ENCODE data around the gene EEFSEC.

Gene EEFSEC

DNA sequence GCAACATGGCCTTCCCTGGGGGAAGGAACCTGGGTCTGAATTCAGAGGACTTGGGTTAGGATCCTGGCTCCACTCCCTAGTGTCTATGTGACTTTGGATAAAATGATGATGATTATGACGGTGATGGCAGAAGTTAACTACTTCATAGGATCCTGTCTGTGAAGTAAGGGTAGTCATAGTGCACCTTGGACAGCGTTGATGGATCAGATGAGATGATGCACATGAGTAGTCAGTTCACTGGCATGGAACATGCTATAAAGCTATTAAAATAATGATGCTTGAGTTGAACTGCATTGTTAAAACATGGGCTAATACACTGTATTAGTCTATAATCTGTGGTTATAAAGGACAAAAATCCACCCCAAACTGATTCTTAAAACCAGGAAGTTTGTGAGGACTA, 62.0 kb downstream of the EEFSEC start:
- POLR2A ChIA-PET, result no interaction called here
- CTCF ChIA-PET, result no interaction called here
- TF ChIP-seq NFRKB (IDR thresholded peaks at IDR 0.05) (no peak), L3MBTL2 (conservative IDR thresholded peaks at IDR 0.05) (no peak), SP1 (IDR thresholded peaks at IDR 0.05) (no peak), TARDBP (IDR thresholded peaks at IDR 0.05) (no peak), ZNF384 (IDR thresholded peaks at IDR 0.05) (no peak), CTBP1 (IDR thresholded peaks at IDR 0.05; ENCODE audit: borderline replicate concordance) (no peak), PKNOX1 (IDR thresholded peaks at IDR 0.05) (no peak), LEF1 (IDR thresholded peaks at IDR 0.05; ENCODE audit: borderline replicate concordance) (no peak), ARNT (IDR thresholded peaks at IDR 0.05) (no peak), FOXK2 (IDR thresholded peaks at IDR 0.05) (no peak), FOXM1 (IDR thresholded peaks at IDR 0.05; ENCODE audit: borderline replicate concordance) (no peak), BHLHE40 (IDR thresholded peaks at IDR 0.05; ENCODE audit: borderline replicate concordance) (no peak), FOXA1 (IDR thresholded peaks at IDR 0.05) (no peak), HDGF (IDR thresholded peaks at IDR 0.05; ENCODE audit: borderline replicate concordance) (no peak), ELF4 (IDR thresholded peaks at IDR 0.05) (no peak)
- DNase-seq (ENCODE audit: extremely low spot score), result no peak

DNA sequence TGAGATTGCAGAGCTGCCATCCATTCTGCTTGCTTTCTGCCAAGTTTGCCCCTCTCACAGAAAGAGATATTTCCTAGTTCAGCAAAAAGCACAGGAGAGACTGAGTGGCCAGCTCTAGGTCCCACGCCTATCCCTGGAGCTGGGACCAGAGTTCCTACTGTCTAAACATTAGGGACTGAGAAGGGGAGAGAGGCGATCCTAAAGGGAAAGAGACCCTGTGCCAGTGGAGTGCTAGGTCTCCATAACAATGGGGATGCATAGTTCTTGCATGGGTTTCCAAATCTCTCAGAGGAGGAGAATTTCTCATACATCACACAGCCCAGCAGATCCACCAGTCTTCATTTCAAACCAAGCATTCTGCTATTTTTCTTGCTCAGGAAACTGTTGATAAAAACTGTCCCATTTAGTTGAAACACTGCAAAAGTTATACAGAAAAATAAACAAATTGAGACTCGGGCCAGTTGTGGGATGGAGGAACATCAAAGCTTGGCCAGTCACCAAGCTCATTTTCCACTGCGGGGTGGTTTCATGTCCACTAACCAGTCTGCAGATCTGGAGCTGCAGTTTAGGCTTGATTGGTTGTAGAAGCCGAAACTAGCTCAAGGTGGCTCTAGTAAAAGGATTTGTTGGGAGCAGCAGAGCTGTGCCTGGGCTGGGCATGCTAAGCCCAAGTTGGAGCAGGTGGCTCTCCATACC, 62.7 kb downstream of the EEFSEC start:
- POLR2A ChIA-PET, result no interaction called here
- DNase-seq (ENCODE audit: extremely low spot score), result no peak
- CTCF ChIA-PET, result interaction anchor here (0.6 kb wide), 1 partner anchor 668 kb away, joined by 3 read pairs; no protein-coding TSS in a partner anchor
- TF ChIP-seq CTBP1 (IDR thresholded peaks at IDR 0.05; ENCODE audit: borderline replicate concordance) (no peak), NFRKB (IDR thresholded peaks at IDR 0.05) (no peak), FOXK2 (IDR thresholded peaks at IDR 0.05) (no peak), FOXA1 (IDR thresholded peaks at IDR 0.05) (no peak), FOXM1 (IDR thresholded peaks at IDR 0.05; ENCODE audit: borderline replicate concordance) (no peak), TARDBP (IDR thresholded peaks at IDR 0.05) (no peak), SP1 (IDR thresholded peaks at IDR 0.05) (no peak), HDGF (IDR thresholded peaks at IDR 0.05; ENCODE audit: borderline replicate concordance) (no peak), L3MBTL2 (conservative IDR thresholded peaks at IDR 0.05) (no peak), PKNOX1 (IDR thresholded peaks at IDR 0.05) (no peak)

DNA sequence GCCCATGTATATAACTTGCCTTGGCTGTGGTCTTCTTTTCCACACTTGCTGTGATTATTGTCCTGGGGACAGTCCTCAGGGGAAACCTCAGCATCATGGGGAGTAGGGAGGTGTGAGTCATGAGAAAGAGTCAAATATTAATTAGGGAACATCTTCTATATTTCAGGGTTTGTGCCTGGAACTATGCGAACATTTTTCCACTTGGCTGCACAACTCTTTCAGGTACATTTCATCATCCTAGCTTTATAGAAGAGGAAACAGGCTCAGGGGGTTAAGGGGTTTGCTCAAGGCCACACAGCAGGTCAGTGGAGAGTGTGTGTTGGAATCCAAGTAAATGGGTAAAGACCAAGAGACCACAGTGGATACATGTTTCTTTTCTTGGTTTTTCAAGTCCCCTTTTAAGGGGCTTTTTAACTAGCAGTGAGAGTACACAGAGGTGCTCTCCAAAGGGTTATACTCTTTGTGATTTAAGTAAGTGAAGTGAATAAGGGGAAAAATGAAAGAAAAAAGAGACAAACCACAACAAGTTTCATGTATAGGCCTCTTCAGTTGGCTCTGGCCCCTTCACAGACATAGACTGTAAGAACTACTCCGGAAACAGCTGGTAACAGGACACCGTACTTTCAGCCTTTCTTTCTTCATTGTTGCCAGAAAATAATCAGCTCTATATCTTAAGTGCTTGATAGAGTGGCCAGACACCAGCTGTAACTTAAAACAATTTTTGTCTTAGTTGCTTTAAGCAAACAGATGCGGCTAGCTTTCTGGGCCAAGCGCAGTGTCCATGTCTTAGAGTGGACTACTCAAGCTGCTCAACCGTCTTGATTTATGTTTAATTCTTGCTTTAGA, 64.6 kb downstream of the EEFSEC start:
- POLR2A ChIA-PET, result no interaction called here

DNA sequence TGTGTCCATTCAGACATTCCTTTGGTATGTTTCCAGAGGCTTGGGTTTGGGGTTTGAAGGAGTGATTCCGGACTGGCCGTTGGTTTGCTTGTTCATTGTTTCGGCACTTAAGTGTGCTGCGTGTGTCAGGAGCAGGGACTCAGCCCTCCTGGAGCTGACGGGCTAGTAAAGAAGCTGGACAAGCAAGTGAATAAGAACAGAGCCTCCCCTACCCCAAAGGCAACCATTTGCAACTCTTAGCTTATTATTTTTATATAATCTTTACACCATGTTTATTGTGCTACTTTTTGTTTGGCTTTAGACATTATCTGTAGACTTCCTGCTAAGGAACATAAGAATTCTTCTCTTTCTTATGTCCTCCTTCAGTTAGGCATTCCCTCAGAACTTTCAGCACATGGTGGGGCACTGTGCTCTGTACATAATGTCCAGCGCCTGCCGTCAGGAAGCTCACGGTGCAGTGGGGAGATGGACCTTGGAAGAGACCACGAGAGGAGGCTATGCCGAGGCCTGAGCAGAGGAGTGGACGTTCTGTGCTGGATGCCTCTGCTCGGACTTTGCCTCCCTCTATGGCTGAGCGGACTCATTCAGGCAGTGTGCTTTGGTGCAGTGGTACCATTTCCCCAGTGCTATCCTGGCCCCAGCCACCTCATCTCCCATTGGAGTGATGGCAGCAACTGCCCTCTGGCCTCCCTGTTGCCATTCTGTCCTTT, 65.4 kb downstream of the EEFSEC start:
- ChIA-PET CTCF (interaction anchor here (1.1 to 2.3 kb wide), 2 partner anchors 7 to 103 kb away, joined by 3 to 6 read pairs; no protein-coding TSS in a partner anchor), POLR2A (no interaction called here)
- no peak for TF ChIP-seq ZNF384 (IDR thresholded peaks at IDR 0.05)
- no peak for TF ChIP-seq FOXM1 (IDR thresholded peaks at IDR 0.05; ENCODE audit: borderline replicate concordance)
- TF ChIP-seq SUZ12 (IDR thresholded peaks at IDR 0.05), result no peak
- no peak for TF ChIP-seq L3MBTL2 (conservative IDR thresholded peaks at IDR 0.05)
- no peak for TF ChIP-seq TARDBP (IDR thresholded peaks at IDR 0.05)
- TF ChIP-seq FOXA1 (IDR thresholded peaks at IDR 0.05), result no peak
- no peak for TF ChIP-seq LEF1 (IDR thresholded peaks at IDR 0.05; ENCODE audit: borderline replicate concordance)
- TF ChIP-seq ELF4 (IDR thresholded peaks at IDR 0.05), result no peak
- no peak for TF ChIP-seq PKNOX1 (IDR thresholded peaks at IDR 0.05)
- TF ChIP-seq FOXK2 (IDR thresholded peaks at IDR 0.05), result no peak
- no peak for TF ChIP-seq HDGF (IDR thresholded peaks at IDR 0.05; ENCODE audit: borderline replicate concordance)
- TF ChIP-seq SP1 (IDR thresholded peaks at IDR 0.05), result no peak
- no peak for TF ChIP-seq BHLHE40 (IDR thresholded peaks at IDR 0.05; ENCODE audit: borderline replicate concordance)
- no peak for DNase-seq (ENCODE audit: extremely low spot score)

More for the DNA sequence above, 64.6 kb downstream of the EEFSEC start:
- no peak for TF ChIP-seq ARNT (IDR thresholded peaks at IDR 0.05)
- TF ChIP-seq ELF4 (IDR thresholded peaks at IDR 0.05), result no peak
- no peak for TF ChIP-seq HDGF (IDR thresholded peaks at IDR 0.05; ENCODE audit: borderline replicate concordance)
- no peak for TF ChIP-seq FOXM1 (IDR thresholded peaks at IDR 0.05; ENCODE audit: borderline replicate concordance)
- no peak for TF ChIP-seq ZNF384 (IDR thresholded peaks at IDR 0.05)
- no peak for TF ChIP-seq FOXA1 (IDR thresholded peaks at IDR 0.05)
- no peak for TF ChIP-seq CTBP1 (IDR thresholded peaks at IDR 0.05; ENCODE audit: borderline replicate concordance)
- no peak for TF ChIP-seq NFRKB (IDR thresholded peaks at IDR 0.05)
- no peak for TF ChIP-seq FOXK2 (IDR thresholded peaks at IDR 0.05)
- no peak for TF ChIP-seq BHLHE40 (IDR thresholded peaks at IDR 0.05; ENCODE audit: borderline replicate concordance)
- no peak for TF ChIP-seq TARDBP (IDR thresholded peaks at IDR 0.05)
- no peak for TF ChIP-seq LEF1 (IDR thresholded peaks at IDR 0.05; ENCODE audit: borderline replicate concordance)
- no peak for TF ChIP-seq SUZ12 (IDR thresholded peaks at IDR 0.05)
- no peak for TF ChIP-seq PKNOX1 (IDR thresholded peaks at IDR 0.05)
- DNase-seq (ENCODE audit: extremely low spot score), result no peak
- CTCF ChIA-PET, result interaction anchor here (1.1 to 2.3 kb wide), 2 partner anchors 8 to 104 kb away, joined by 3 to 6 read pairs; no protein-coding TSS in a partner anchor

All from HEK293T (cell line).